IPS-18a (cell line): Measurements from ENCODE around the gene NOL4L.

Experiments
- H3K27ac ChIP-seq: one replicate; pipeline ENCODE4 v1.5.1; 2013; ENCODE audit warnings: low read length
- H3K27me3 ChIP-seq: one replicate; pipeline ENCODE4 v1.6.1; 2013; ENCODE audit warnings: mild to moderate bottlenecking, low read length; ENCODE audit not compliant: control insufficient read depth, insufficient read depth
- H3K36me3 ChIP-seq: one replicate; pipeline ENCODE4 v1.6.1; 2013; ENCODE audit warnings: low read depth, low read length; ENCODE audit not compliant: control insufficient read depth
- H3K4me1 ChIP-seq: one replicate; pipeline ENCODE4 v1.6.1; 2013; ENCODE audit warnings: low read depth, low read length; ENCODE audit not compliant: control insufficient read depth
- H3K4me3 ChIP-seq: one replicate; pipeline ENCODE4 v1.5.1; 2013; ENCODE audit warnings: low read length
- H3K9ac ChIP-seq: one replicate; pipeline ENCODE4 v1.6.1; 2013; ENCODE audit warnings: mild to moderate bottlenecking, low read length, moderate library complexity
- H3K9me3 ChIP-seq: one replicate; pipeline ENCODE4 v1.6.1; 2013; ENCODE audit warnings: low read depth, low read length; ENCODE audit not compliant: control insufficient read depth

Gene NOL4L

GRCh38 chr20:32539026-32539816 lies 45.9 kb downstream of the NOL4L start:
- H3K4me1 ChIP-seq: peaks cover 14% of the 10 kb centered on the region
- H3K27ac ChIP-seq: no peak overlapping the region
- no peak overlapping the region for H3K9ac ChIP-seq
- H3K27me3 ChIP-seq: peaks cover 40% of the 10 kb centered on the region
- H3K9me3 ChIP-seq: no peaks in the 10 kb centered on the region
- no peaks in the 10 kb centered on the region for H3K36me3 ChIP-seq
- no peak overlapping the region for H3K4me3 ChIP-seq

GRCh38 chr20:32538526-32538939 lies 46.6 kb downstream of the NOL4L start:
- H3K9me3 ChIP-seq: no peaks in the 10 kb centered on the region
- no peaks in the 10 kb centered on the region for H3K36me3 ChIP-seq
- H3K9ac ChIP-seq: no peak overlapping the region
- no peak overlapping the region for H3K27ac ChIP-seq
- H3K4me3 ChIP-seq: no peak overlapping the region
- peaks cover 40% of the 10 kb centered on the region for H3K27me3 ChIP-seq
- peaks cover 14% of the 10 kb centered on the region for H3K4me1 ChIP-seq

GRCh38 chr20:32537657-32538525 lies 47.2 kb downstream of the NOL4L start:
- H3K4me3 ChIP-seq: no peak overlapping the region
- peaks cover 14% of the 10 kb centered on the region for H3K4me1 ChIP-seq

GRCh38 chr20:32536851-32537656 lies 48.1 kb downstream of the NOL4L start:
- H3K9me3 ChIP-seq: no peaks in the 10 kb centered on the region
- H3K4me3 ChIP-seq: peak overlapping the region; percentile 44
- peaks cover 14% of the 10 kb centered on the region for H3K4me1 ChIP-seq
- H3K27ac ChIP-seq: no peak overlapping the region
- peaks cover 43% of the 10 kb centered on the region for H3K27me3 ChIP-seq
- H3K9ac ChIP-seq: no peak overlapping the region
- no peaks in the 10 kb centered on the region for H3K36me3 ChIP-seq

More at GRCh38 chr20:32537657-32538525, 47.2 kb downstream of the NOL4L start:
- peaks cover 43% of the 10 kb centered on the region for H3K27me3 ChIP-seq
- no peak overlapping the region for H3K9ac ChIP-seq
- no peaks in the 10 kb centered on the region for H3K9me3 ChIP-seq
- no peaks in the 10 kb centered on the region for H3K36me3 ChIP-seq
- no peak overlapping the region for H3K27ac ChIP-seq

GRCh38 chr20:32535953-32536823 lies 48.9 kb downstream of the NOL4L start:
- Histone ChIP-seq H3K9ac (no peak overlapping the region), H3K27me3 (peaks cover 43% of the 10 kb centered on the region), H3K4me1 (peaks cover 14% of the 10 kb centered on the region), H3K27ac (no peak overlapping the region), H3K9me3 (no peaks in the 10 kb centered on the region), H3K4me3 (peak overlapping the region; percentile 44), H3K36me3 (no peaks in the 10 kb centered on the region)

- Histone ChIP-seq H3K4me1 (peaks cover 14% of the 10 kb centered on the region), H3K27ac (no peak overlapping the region), H3K36me3 (no peaks in the 10 kb centered on the region), H3K9me3 (no peaks in the 10 kb centered on the region), H3K9ac (no peak overlapping the region), H3K27me3 (peaks cover 43% of the 10 kb centered on the region), H3K4me3 (peak overlapping the region; percentile 44)
Measured at GRCh38 chr20:32535316-32535952, 49.7 kb downstream of the NOL4L start.

GRCh38 chr20:32534661-32535240 lies 50.4 kb downstream of the NOL4L start:
- H3K9me3 ChIP-seq: no peaks in the 10 kb centered on the region
- H3K4me1 ChIP-seq: peaks cover 14% of the 10 kb centered on the region
- no peak overlapping the region for H3K27ac ChIP-seq
- peaks cover 42% of the 10 kb centered on the region for H3K27me3 ChIP-seq
- H3K4me3 ChIP-seq: no peak overlapping the region
- H3K36me3 ChIP-seq: no peaks in the 10 kb centered on the region
- H3K9ac ChIP-seq: no peak overlapping the region

GRCh38 chr20:32533732-32534131 lies 51.4 kb downstream of the NOL4L start:
- Histone ChIP-seq H3K27ac (no peak overlapping the region), H3K4me3 (no peak overlapping the region), H3K36me3 (no peaks in the 10 kb centered on the region), H3K9me3 (no peaks in the 10 kb centered on the region), H3K4me1 (peaks cover 14% of the 10 kb centered on the region), H3K27me3 (peaks cover 38% of the 10 kb centered on the region), H3K9ac (no peak overlapping the region)

GRCh38 chr20:32532246-32532645 lies 52.9 kb downstream of the NOL4L start:
- Histone ChIP-seq H3K9ac (no peak overlapping the region), H3K4me1 (peaks cover 14% of the 10 kb centered on the region), H3K36me3 (no peaks in the 10 kb centered on the region), H3K9me3 (no peaks in the 10 kb centered on the region), H3K27me3 (peaks cover 31% of the 10 kb centered on the region), H3K4me3 (no peak overlapping the region), H3K27ac (no peak overlapping the region)
